HG03565 (cell line): Measurements from ENCODE around the gene SEZ6L.

Experiments used
- ATAC-seq: cut with Tn5 transposase; IDR thresholded peaks from one replicate; pipeline ENCODE4 v1.9.1; 2021; ENCODE audit warnings: mild to moderate bottlenecking, moderate library complexity; ENCODE audit not compliant: unreplicated experiment

The SEZ6L gene

DNA sequence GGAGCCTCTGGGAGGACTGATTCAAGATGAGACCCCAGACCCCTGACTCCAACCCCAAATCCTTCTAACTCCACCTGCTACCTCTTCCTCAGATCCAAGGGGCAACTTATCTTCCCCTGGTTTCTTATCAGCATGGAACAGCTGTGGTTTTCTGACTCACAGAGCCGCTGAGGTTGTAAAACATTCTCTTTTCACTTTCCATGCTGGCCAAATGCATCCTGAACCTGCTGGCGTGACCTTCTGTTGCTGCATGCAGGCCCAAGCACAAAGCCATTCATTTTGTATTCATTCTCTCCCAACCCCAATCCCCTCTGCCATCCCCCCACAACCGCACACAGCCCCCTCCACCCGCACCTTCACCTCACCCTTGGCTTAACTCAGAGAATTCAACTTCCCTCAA, 70.3 kb downstream of the SEZ6L start:
- ATAC-seq = no peak

DNA sequence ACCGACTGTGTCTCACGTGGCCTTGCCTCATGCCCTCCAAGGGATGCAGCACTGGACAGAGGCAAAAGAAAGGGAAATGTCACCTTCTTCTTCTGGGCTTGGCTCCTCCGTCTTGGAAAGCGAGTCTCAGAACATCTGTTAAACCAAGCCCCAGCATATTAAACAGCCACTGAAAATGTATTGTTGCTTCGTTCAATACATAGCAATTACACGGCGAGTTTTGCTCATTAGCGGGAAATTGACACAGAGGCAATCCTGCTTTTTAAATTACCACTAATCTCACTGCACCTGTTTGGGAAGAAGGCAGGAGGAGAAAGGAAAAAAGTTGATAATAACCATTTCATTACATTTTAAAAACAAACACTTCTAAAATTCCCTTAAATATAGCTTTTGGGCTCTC, 72.1 kb downstream of the SEZ6L start:
- ATAC-seq = no peak

DNA sequence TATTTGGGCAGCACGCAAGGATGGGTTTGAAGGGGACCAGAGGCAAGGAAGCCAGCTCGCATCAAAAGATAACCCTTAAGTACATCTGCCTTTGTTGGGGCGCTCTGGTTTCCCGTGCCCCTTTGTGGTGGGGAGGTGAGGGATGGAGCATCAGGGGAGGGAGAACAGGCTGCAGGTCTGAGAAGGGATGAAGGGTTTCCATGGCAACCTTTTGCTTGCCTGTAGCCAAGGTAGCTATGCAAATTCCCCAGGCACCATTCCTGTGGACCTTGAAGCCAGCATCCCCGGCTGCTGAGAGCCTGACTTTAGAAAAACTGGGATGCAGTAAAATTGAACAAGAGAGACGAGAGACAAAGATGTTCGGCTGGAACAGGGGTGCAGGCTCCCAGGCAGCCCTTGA, 75.7 kb downstream of the SEZ6L start:
- ATAC-seq = no peak

DNA sequence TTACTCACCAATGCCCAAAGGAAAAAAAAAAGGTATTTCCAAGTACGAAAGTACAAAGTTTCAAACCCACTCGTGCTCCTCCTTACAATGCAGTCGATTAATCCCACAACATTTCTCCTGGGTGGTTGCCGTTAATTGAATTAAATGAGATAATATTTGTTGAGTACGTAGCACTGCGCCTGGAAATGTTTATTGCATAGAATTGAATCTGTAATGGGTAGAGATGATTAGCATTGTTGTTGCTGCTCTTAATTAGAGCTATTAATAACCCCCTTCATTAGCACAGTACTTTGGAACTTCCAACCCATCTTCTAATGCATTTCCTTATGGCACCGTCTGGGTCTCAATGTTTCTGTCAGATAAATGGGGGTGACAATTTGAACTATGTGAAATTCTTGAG, 77.3 kb downstream of the SEZ6L start:
- ATAC-seq = no peak

DNA sequence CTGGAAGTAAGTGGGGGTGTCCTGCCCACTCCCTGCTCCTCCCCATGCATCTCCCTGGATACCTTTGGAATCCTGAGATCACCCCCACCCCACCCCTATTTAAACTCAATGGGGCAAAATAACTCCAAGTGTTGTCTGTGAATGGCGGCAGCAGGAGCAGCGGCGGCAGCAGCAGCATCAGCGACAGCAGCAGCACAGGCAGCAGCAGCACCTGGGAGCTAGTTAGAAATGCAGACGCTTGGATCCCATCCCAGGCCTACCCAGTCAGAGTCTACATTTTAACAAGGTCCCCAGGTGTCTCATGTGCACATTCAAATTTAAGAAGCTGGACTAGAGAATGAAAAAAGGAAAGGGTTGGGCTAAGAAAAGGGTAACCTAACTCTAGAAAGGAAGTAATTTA, 82.6 kb downstream of the SEZ6L start:
- ATAC-seq = no peak

DNA sequence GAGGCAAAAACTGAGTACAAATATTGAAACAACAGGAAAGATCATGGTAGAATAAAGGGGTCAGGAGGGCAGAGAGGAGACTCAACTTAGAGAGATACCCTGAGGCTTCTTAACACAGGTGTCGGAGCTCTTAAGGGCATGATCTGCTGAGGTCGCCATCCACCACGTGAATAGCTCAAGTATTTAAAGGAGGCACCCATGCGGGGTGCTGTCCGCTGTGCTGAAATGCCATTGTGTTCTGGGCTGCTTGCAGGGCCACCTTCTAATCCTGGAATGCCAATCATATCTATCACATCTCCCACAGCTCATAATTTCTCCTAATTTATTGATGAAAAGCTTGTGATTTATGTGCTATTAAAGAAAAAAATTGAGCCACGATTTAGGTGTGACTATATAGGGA, 90.2 kb downstream of the SEZ6L start:
- ATAC-seq = no peak

DNA sequence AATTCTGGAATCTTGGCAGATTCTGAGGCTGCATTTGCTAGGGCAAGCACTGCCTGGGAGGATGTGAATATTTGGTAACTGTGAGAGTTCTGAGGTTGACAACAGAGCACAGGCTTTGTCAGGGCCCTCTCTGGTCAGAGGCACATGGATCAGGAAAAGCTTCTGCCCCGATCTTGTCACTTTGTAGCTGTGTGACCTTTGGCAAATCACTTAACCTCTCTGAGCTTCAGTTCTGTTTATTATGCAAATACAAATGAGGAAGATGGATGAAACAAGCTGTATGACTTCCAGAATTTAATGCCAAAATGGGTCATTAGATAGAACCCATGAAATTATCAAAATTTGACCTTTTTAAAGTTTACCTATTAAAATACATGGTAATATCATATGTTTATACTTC, 94.9 kb downstream of the SEZ6L start:
- ATAC-seq = no peak

DNA sequence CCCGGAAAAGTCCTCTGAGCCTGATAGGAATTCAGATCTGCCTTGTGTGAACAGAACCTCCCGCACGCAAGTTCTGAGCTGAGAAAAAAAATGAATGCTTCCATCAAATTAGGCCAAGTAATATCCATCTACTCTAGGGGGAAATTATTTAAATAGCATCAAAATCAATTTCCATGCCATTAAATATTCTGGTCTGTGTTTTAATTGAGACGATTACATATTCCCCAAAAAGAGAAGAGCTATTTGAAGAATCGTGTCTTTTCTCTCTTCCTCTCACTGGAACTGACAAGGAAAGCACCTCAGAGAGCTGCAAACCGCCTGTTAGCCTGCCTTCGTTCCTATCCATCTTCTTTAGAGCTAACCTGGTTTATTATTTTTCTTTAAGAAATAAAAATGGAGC, 96.0 kb downstream of the SEZ6L start:
- no peak for ATAC-seq

DNA sequence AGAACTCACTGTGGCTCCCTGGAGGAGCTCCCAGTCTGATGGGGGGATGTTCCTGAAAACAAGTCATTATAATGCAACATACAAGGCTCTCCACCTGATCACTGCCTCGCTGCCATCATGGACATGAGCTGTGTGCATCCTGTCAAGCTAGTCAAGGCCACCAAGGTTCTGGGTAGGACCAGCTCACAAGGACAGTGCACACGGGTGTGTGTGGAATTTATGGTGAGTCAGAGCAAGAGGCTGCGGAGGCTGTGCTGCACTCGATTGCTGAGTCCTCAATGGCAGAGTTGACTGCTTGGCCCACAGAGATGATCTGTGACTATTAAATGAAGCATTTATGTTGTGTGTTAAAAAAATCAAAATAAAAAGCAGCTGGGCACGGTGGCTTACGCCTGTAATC, 96.6 kb downstream of the SEZ6L start:
- no peak for ATAC-seq

DNA sequence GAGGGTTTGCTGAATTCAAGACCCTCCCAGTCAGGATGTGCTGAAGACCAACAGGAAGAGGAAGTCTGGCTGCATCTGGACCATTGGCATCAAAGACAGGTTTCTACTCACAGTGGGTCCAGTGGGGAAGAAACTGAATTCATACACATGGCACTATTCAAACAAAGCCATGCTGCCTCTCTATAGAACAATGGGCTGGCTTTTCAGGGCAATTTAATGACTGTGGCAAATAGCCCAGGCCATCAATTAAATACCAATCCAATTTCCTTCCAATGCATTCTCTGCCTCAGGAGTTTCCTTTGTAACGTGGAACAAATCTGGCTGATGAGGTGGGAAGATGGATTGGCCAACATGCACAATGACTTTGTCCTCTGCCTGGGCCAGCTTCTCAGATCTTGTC, 98.6 kb downstream of the SEZ6L start:
- ATAC-seq = no peak

DNA sequence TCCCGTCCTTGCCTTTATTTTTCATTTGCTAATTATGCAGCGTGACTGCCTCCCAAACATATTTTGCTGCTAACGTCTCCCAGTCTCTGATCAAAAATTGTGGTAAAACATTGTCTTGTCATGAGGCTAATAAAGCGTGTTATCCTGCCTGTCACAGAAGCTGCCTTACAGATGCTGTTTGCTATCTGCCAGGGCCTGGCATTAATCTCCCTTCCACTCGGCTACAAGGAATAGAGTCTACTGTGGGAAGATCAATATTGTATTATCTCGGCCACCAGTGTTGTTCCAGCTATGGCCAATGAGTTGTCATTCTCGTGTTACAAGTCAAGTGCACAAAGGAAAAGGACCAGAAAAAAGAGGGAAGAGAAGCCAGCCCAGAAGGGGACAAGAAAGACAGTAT, 100.3 kb downstream of the SEZ6L start:
- no peak for ATAC-seq

DNA sequence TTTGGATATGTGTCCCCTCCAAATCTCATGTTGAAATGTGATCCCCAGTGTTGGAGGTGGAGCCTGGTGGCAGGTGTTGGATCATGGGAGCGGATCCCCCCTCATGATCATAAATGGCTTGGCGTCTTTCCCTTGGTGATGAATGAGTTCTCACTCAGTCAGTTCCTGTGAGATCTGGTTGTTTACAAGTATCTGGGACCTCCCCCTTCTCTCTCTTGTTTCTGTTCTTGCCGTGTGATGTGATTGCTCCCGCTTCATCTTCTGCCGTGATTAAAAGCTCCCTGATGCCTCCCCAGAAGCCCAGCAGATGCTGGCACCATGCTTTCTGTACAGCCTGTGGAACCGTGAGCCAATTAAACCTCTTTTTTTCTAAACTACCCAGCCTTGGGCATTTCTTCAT, 102.2 kb downstream of the SEZ6L start:
- ATAC-seq = no peak

DNA sequence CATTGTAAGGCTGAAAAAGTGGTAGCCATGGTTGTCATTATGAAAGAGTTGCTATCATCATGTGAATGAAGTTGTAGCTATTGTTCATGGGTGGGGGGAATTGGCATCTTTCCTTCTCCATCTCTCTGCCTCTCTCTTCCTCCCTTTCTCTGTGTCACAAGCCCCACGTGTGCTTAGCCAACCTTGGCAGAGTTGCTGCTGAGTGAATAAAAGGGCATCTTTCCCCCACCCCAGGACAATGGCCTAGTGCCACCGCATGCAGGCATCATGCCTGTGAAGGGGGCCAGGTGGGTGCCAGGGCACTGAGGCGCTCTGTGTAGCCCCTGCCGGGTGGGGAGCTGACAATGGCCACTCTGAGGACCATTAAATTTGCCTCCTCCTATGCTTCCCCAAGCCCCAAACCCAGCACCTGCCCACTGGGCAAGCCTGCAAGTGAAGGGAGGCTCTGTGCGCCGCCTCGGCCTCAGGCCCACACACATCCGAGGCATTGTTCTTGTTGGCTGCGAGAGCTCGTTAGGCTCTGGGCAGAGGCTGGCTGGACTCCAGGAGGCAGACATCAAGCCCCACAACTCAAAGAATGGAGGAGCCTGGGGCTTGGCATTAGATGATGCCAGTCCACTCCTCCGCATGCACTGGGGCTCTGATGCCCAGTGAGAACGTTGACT, 103.9 kb downstream of the SEZ6L start:
- no peak for ATAC-seq

DNA sequence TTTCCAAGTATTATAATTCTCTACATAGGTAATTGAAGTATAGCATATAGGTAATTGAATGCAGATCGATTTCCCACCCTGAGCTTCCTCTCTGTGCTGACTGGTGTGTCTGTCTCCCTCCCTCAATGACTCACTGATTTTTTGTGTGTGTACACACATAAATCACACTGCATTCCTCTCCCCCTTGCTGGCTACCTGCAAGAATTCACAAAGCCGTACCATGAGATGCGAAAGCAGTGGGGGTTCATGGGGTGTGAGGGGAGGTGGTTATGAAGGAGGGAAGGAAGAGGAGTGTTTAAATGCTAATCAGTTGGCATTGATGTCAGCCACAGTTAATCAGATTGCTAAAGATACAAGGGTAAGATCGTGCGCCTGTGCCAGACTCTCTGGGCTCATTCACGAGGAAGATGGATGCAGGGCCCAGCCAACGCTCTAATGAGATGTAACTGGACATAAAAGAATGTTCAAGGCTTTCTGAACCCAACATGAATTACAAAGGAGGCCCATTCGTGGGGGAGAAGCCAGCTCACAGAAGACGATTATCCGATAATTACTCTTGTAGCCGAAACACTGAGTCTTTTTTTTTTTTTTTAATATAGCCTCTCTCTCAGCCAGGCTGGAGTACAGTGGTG, 107.4 kb downstream of the SEZ6L start:
- no peak for ATAC-seq

DNA sequence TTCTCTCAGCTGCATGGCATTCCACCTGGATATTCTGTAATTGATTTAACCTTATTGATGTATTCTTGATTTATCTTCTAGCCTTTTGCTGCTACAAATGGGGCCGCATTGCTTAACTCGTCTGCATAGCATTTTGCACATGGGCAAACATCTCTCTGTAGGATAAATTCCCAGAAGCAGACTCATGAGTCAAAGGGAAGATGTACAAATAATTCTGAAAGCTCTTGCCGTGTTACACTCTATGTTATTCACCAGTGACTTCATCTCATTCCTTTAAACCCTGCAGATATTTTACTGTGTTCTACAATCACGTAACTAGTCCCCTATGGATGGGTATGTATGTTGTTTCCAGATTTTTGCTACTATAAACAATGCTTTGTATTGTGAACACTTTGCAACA, 112.7 kb downstream of the SEZ6L start:
- no peak for ATAC-seq

DNA sequence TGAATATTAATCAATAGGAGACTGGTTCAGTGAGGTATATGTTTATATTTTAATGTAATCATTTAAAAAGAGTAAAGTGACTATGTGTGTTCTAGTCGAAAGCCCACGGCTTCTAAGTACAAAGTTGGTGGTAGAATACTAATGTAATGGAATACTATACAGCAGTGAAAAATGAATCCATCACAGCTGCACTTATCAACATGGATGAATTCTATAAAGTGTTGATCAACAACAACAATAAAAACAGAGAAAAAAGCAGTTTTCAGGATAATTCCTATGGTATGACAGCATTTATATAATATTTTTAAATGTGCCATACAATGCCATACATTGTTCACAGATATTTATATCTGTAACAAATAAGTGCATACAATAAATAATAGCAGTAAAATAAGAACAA, 114.1 kb downstream of the SEZ6L start:
- ATAC-seq = no peak

DNA sequence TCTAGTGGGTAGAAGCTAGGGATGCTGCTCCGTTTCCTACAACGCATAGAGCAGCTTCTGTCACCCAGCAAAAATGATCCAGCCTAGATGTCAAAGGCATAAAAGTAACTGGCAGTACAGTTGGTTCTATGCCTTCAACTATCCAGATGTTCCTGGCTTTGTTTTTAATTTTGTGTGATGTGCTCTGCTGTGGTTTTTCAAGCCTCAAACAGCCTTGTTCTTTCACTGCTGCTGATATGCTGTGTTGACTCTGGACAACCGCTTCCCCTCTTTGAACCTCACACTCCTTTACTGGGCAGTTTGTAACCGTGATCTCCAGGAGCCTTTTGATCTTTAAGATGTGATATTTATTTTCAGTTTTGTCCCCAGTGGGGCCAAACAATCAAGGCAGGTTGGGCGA, 116.4 kb downstream of the SEZ6L start:
- ATAC-seq = no peak

DNA sequence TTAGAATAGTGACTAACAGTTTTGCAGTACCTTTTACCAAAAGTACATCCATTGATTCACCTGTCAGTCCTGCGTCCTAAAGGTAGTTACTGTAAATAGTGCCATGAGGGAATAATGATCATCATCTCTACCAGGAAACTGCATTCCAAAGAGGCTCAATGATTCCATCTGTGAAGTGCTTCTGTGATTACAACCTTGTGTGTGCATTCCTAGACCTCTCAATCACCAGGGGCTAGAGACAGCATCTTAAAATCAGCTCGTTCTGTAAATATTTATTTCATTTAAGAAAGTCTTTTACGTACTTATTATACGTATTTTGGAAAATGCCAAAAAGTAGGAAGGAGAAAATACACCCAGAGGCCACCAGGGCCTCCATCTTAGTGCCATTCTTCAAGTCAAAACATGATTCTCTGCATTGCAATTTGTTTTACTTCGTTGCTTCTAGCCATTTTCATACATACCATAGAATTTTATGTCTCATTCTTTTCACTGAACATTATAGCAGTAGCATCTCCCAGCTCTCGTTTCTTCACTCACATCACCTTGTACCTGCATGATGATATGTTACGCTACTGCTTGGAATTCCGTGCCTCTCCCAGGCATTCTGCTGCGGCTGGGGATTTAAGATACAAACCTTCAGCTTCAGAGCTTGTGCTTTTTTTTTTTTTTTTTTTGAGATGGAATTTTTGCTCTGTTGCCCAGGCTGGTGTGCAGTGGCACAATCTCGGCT, 117.0 kb downstream of the SEZ6L start:
- no peak for ATAC-seq

DNA sequence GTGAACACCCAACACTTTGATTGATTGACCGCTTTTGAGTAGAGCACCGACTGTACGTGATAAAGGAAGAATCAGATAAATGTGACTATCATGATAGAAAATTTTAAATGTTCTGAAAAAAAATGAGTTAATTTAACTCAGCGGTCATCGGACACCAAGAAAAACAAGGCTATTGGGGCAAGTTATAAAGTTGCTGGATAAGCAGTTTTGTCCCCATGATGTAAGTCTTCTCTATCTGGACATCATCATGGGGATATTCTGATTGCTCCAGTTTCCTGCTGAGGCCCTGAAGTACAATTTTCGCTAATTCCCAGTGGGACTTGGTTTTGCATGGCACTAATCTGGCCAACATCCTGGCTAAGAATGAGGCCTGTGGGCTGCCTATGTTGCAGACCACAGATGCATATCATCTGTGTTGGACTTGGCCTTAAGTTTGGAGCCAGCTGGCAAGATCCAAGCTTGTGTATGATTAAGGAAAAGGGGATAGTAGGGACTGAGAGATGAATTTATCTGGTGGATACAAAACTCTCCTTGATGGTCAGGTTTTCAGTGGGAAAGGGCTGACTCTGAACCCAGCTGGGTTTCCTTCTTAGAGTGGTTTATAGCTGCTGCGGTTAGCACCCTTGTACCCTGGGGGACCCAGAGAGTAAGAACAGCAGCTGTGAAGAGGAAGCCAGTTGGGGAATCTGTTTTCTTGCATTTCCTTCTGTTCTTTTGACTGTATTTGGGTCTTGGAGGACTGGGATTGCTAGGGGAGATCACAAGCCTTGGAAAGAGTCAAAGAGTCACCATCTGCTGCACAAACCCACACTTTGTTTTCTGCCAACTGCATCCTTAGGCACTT, 118.3 kb downstream of the SEZ6L start:
- no peak for ATAC-seq

DNA sequence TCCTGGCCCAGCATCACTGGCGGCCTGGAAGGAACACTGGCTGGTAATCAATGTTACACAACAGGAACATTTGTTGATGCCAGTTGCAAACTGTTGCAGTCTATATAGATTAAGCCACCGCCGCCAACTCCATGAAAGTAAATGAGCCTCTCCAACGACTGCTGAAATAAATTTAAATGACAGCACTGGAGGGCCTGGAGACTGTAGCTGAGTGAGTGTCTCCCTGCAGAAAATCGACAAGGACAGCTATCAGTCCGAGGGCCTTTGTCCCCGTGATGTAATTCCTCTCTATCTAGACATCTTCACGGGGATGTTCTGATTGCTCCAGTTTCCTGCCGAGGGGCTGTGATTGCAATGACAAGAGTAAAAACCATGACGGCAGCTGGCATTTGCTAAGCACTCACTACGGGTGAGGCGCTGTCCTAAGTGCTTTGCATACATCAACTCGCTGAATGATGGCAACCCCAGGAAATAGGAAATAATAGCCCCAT, 120.4 kb downstream of the SEZ6L start:
- no peak for ATAC-seq

DNA sequence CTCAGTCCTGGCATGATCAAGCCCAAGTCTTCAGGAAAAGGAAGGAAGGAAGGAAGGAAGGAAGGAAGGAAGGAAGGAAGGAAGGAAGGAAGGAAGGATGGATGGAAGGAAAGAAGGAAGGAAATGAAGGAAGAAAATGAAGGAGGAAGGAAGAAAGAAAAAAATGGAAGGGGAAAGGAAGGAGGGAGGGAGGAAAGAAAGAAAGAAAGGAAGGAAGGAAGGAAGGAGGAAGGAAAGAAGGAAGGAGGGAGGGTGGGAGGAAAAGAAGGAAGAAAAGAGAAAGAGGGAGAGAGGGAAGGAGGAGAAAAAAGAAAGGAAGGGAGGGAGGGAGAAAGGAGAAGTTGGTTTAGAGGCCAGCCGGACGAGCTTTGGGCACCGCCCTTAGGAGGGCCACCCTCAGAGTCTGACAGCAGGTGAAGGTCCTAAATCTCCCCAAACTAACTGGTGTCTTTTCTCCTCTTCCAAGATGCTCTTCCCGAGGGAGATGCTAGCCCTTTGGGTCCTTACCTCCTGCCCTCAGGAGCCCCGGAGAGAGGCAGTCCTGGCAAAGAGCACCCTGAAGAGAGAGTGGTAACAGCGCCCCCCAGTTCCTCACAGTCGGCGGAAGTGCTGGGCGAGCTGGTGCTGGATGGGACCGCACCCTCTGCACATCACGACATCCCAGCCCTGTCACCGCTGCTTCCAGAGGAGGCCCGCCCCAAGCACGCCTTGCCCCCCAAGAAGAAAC, 122.8 kb downstream of the SEZ6L start:
- ATAC-seq = no peak
